Caco-2 (cell line): ENCODE data around the gene ITPR1. TPM values are rescaled to one million over a fixed set of nuclear protein-coding genes. Genes with fewer than 3 reads are reported as not detected.

ENCODE experiments used
- BruUV-seq: library from RNA; stranded (reverse); fragments of 400-500 nt; replicated peaks from 2 replicates; lab custom pipeline; 2021; lab: Mats Ljungman, UMichigan
- CTCF ChIA-PET: fragments of 300-600 bp; sonication (Branson Sonifier 250); formaldehyde crosslinking; loops from one replicate; lab custom pipeline; 2022; ENCODE audit warnings: antibody characterized with exemption; lab: Charles Lee
- POLR2A ChIA-PET: fragments of 300-600 bp; sonication (Branson Sonifier 250); formaldehyde crosslinking; loops from one replicate; lab custom pipeline; 2022; ENCODE audit warnings: antibody characterized with exemption; lab: Charles Lee
- DNase-seq, 2 experiments: peaks; one replicate each; pipeline versions ENCODE4 v3.0.0 to v3.0.0-alpha.2; 2020 to 2022
- H3K27me3 ChIP-seq: replicated peaks from 2 replicates; pipeline ENCODE4 v1.6.0; 2011; ENCODE audit warnings: low read length; ENCODE audit not compliant: control insufficient read depth, insufficient read depth
- H3K36me3 ChIP-seq: 2 replicates; pipeline ENCODE4 v1.5.1; 2011; ENCODE audit warnings: low read length; ENCODE audit not compliant: control insufficient read depth, insufficient read depth
- H3K4me1 ChIP-seq: fragments of 250-450 bp; sonication (Bioruptor Pico); 2 replicates; pipeline ENCODE4 v1.5.1; 2020; ENCODE audit warnings: mild to moderate bottlenecking
- H3K4me3 ChIP-seq: 2 replicates; pipeline ENCODE4 v1.5.1; 2011; ENCODE audit warnings: low read depth, mild to moderate bottlenecking, control low read depth, low read length
- H3K9me3 ChIP-seq: fragments of 250-450 bp; sonication (Bioruptor Pico); 2 replicates; pipeline ENCODE4 v1.5.1; 2020; ENCODE audit warnings: mild to moderate bottlenecking, moderate library complexity
- H3K27ac Mint-ChIP-seq: one replicate; pipeline ENCODE4 v1.8.0; 2022; ENCODE audit warnings: mixed read lengths; ENCODE audit not compliant: unreplicated experiment
- H3K27me3 Mint-ChIP-seq: one replicate; pipeline ENCODE4 v1.8.0; 2022; ENCODE audit warnings: mixed read lengths; ENCODE audit not compliant: insufficient read depth, unreplicated experiment
- H3K36me3 Mint-ChIP-seq: one replicate; pipeline ENCODE4 v1.8.0; 2022; ENCODE audit warnings: mild to moderate bottlenecking, mixed read lengths; ENCODE audit not compliant: insufficient read depth, unreplicated experiment
- H3K4me1 Mint-ChIP-seq: one replicate; pipeline ENCODE4 v1.8.0; 2022; ENCODE audit warnings: low read depth, mixed read lengths; ENCODE audit not compliant: unreplicated experiment
- H3K4me3 Mint-ChIP-seq: one replicate; pipeline ENCODE4 v1.8.0; 2022; ENCODE audit warnings: mild to moderate bottlenecking, moderate library complexity, mixed read lengths; ENCODE audit not compliant: unreplicated experiment
- H3K9me3 Mint-ChIP-seq: one replicate; pipeline ENCODE4 v1.8.0; 2022; ENCODE audit warnings: mixed read lengths; ENCODE audit not compliant: unreplicated experiment
- intact Hi-C: fragments of 100-400 bp; cut with micrococcal nuclease; formaldehyde crosslinking; loops from one replicate; pipeline ENCODE4 v1.10.0; 2022; ENCODE audit not compliant: unreplicated experiment
- total RNA-seq: library from RNA; stranded (reverse); gene quantifications from 2 replicates; pipeline ENCODE4 v1.2.3, GENCODE V29; 2022
- TF ChIP-seq, protein P1 (sequence below), 2 experiments: fragments of 200-600 bp in 1 of 2; IDR thresholded peaks; 1 replicate in 1 of 2; 2 replicates in 1 of 2; pipeline versions ENCODE4 v1.5.1 to v1.8.0; 2011 to 2022; ENCODE audit warnings: antibody characterized with exemption in 1 of 2, control low read depth in 1 of 2, inconsistent platforms in 1 of 2, low read depth in 1 of 2, low read length in 1 of 2, mild to moderate bottlenecking in 1 of 2, moderate library complexity in 1 of 2; ENCODE audit not compliant: insufficient read depth in 1 of 2, severe bottlenecking in 1 of 2, unreplicated experiment in 1 of 2

Gene ITPR1
- total RNA-seq, 1 experiment from 2014 or later: 10.4 TPM

DNA sequence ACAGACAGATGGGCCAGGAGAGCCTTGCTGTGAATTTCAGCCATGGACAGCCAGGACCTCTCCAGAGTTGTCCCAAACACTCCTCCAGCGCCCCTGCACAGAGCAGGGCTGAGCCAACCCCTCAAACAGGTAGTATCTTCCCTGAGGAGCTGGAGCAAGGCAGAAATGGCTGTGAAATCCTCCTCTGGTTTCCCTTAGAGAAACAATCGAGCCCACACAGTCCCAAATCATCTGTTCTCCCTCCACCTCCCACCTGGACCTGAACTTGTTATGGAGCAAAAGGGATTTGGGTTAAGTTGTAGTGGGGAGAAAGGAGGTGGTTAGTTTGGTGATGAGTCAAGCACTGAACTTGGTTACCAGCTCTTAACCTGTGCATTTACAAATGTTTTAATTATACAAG, 280.4 kb downstream of the ITPR1 start:
- TF ChIP-seq, protein P1, sequence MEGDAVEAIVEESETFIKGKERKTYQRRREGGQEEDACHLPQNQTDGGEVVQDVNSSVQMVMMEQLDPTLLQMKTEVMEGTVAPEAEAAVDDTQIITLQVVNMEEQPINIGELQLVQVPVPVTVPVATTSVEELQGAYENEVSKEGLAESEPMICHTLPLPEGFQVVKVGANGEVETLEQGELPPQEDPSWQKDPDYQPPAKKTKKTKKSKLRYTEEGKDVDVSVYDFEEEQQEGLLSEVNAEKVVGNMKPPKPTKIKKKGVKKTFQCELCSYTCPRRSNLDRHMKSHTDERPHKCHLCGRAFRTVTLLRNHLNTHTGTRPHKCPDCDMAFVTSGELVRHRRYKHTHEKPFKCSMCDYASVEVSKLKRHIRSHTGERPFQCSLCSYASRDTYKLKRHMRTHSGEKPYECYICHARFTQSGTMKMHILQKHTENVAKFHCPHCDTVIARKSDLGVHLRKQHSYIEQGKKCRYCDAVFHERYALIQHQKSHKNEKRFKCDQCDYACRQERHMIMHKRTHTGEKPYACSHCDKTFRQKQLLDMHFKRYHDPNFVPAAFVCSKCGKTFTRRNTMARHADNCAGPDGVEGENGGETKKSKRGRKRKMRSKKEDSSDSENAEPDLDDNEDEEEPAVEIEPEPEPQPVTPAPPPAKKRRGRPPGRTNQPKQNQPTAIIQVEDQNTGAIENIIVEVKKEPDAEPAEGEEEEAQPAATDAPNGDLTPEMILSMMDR (IDR thresholded peaks at IDR 0.05; ENCODE audit: insufficient read depth in 1 of 2, low read depth in 1 of 2, low read length in 1 of 2, severe bottlenecking in 1 of 2, unreplicated experiment in 1 of 2): no peak
- Mint-ChIP-seq H3K4me1 (no peaks in the 10 kb centered on the region), H3K27me3 (no peaks in the 10 kb centered on the region), H3K9me3 (no peaks in the 10 kb centered on the region), H3K4me3 (no peak overlapping the region), H3K36me3 (no peaks in the 10 kb centered on the region), H3K27ac (no peak overlapping the region)
- POLR2A ChIA-PET: no interaction called here
- BruUV-seq: no TSS peak
- Histone ChIP-seq H3K36me3 (no peaks in the 10 kb centered on the region), H3K27me3 (no peaks in the 10 kb centered on the region), H3K4me1 (peaks cover 9% of the 10 kb centered on the region; the same call in 1 of the 2 replicates), H3K4me3 (no peak overlapping the region), H3K9me3 (no peaks in the 10 kb centered on the region)
- DNase-seq: no peak
- CTCF ChIA-PET: no interaction called here
- intact Hi-C loops: no loop called here

DNA sequence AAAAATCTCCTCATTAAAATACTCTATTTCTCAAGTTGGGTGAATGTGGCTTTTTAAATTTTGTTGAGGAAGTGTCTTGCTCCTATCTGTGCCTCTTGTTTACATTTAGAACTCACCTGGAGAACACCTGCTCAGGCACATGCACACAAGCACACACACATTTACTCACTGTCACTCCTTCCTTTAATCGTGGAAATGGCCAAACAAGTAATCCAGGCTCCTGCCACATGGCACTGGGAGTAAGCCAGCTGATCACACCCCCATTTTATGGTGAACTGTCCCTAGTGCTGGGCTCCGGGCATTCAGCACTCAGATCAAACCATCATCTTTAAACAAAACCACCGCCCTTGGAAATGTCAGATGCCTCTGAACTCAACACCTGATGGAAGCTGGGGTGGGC, 281.4 kb downstream of the ITPR1 start:
- Histone ChIP-seq H3K9me3 (no peaks in the 10 kb centered on the region), H3K36me3 (no peaks in the 10 kb centered on the region), H3K4me1 (peaks cover 9% of the 10 kb centered on the region; the same call in 1 of the 2 replicates), H3K4me3 (no peak overlapping the region), H3K27me3 (no peaks in the 10 kb centered on the region)
- intact Hi-C loops: no loop called here
- TF ChIP-seq, protein P1 (IDR thresholded peaks at IDR 0.05; ENCODE audit: insufficient read depth in 1 of 2, low read depth in 1 of 2, low read length in 1 of 2, severe bottlenecking in 1 of 2, unreplicated experiment in 1 of 2): no peak
- no peak for DNase-seq
- Mint-ChIP-seq H3K4me1 (no peaks in the 10 kb centered on the region), H3K9me3 (no peaks in the 10 kb centered on the region), H3K4me3 (no peak overlapping the region), H3K27ac (no peak overlapping the region), H3K36me3 (no peaks in the 10 kb centered on the region), H3K27me3 (no peaks in the 10 kb centered on the region)
- ChIA-PET POLR2A (no interaction called here), CTCF (no interaction called here)
- BruUV-seq: no TSS peak

DNA sequence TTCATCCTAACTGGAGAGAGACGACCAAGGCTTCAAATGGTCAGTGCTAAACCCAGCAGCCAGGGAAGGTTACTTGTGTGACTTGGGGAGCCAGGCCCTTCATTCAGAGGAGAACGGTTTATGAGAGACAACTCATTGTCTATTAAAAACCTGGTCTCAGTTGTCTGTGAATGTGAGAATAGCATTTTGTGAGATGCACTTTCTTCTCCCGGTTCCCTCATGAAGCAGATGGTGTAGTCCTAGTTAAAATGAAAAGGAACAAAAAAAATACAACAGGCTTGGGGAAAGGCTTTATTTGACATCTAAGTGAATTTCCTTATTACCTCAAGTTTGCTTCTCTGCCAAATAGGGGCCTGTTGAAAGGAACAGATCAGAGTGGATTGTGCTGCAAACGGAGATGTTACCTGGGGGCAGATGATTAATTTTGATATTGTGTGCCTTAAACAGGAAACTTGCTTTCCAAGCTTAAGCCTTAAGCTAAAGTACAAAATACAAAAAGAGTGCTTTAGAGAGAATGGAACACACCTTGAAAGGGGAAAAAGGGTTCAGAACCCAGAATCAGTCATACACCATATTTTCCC, 283.3 kb downstream of the ITPR1 start:
- POLR2A ChIA-PET: no interaction called here
- no peak overlapping the region for H3K4me3 Mint-ChIP-seq
- no peaks in the 10 kb centered on the region for H3K36me3 ChIP-seq
- no peaks in the 10 kb centered on the region for H3K27me3 ChIP-seq
- CTCF ChIA-PET: no interaction called here
- H3K27me3 Mint-ChIP-seq: no peaks in the 10 kb centered on the region
- H3K36me3 Mint-ChIP-seq: no peaks in the 10 kb centered on the region
- peaks cover 7% of the 10 kb centered on the region for H3K4me1 Mint-ChIP-seq
- no peak for DNase-seq
- H3K27ac Mint-ChIP-seq: no peak overlapping the region
- TF ChIP-seq, protein P1 (IDR thresholded peaks at IDR 0.05; ENCODE audit: insufficient read depth in 1 of 2, low read depth in 1 of 2, low read length in 1 of 2, severe bottlenecking in 1 of 2, unreplicated experiment in 1 of 2): no peak
- BruUV-seq: no TSS peak
- H3K9me3 ChIP-seq: no peaks in the 10 kb centered on the region
- H3K9me3 Mint-ChIP-seq: no peaks in the 10 kb centered on the region
- H3K4me1 ChIP-seq: peaks cover 9% of the 10 kb centered on the region; the same call in 1 of the 2 replicates
- intact Hi-C loops: no loop called here
- no peak overlapping the region for H3K4me3 ChIP-seq
